Measurements from ENCODE around the gene GNG2. TPM values are rescaled to one million over a fixed set of nuclear protein-coding genes. Genes with fewer than 3 reads are reported as not detected.

Gene GNG2
- total and polyA plus RNA-seq, 2 of the 8 experiments (the other 6 are each of a cell fraction or from before 2014, with no cell fraction given), result 8.2 to 17.9 TPM

DNA sequence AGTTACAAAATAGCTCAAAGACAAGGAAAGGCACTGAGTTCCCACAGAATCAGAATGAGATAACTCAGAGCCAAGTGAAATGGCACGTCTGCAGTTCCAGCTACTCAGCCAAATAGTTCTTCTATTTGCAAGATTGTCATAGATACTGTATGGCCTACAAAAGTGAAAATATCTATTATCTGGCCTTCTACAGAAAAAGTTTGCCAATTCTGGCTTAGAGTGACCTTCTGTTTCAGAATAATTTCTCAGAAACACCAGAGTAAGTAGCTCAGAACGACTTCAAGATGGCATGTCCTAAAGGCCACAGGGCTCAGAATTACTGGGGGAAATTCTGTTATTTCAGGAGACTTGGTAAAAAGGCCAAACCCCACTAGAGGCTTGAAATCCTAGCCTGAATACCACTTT lies 118.3 kb downstream of the GNG2 start:
- Histone ChIP-seq H2AFZ (ENCODE audit: low read length) (0 out of 2 replicates have a peak overlapping the region, but pooled peaks have one; percentile 54), H3K56ac (replicated peaks; ENCODE audit: insufficient read length, low read depth, low read length) (no peak overlapping the region), H4K20me1 (replicated peaks in 1 of 2; ENCODE audit: control insufficient read depth in 1 of 2, insufficient read depth in 2 of 2, low read length in 2 of 2) (no peaks in the 10 kb centered on the region), H3K4ac (replicated peaks; ENCODE audit: insufficient read length, low read depth, low read length) (no peak overlapping the region), H3K9me3 (ENCODE audit: insufficient read depth in 2 of 2, low read depth in 1 of 2, low read length in 1 of 2) (no peaks in the 10 kb centered on the region), H4K8ac (ENCODE audit: extremely low read depth, insufficient read depth, low read length) (no peak overlapping the region), H3K79me2 (ENCODE audit: control insufficient read depth in 1 of 2, insufficient read depth in 2 of 2, low read length in 2 of 2) (no peaks in the 10 kb centered on the region), H2BK15ac (ENCODE audit: low read length) (no peak overlapping the region), H2AK5ac (ENCODE audit: low read depth, low read length) (no peak overlapping the region), H2BK5ac (ENCODE audit: low read depth, low read length) (no peak overlapping the region), H4K91ac (replicated peaks; ENCODE audit: insufficient read length, low read length) (no peak overlapping the region), H3K4me1 (replicated peaks in 1 of 4; ENCODE audit: control insufficient read depth in 3 of 4, insufficient read depth in 4 of 4, low read length in 3 of 4) (no peaks in the 10 kb centered on the region), H4K5ac (ENCODE audit: insufficient read length, low read depth, low read length) (no peak overlapping the region), H3K23me2 (ENCODE audit: low read depth, low read length) (no peaks in the 10 kb centered on the region), H3K27me3 (replicated peaks in 1 of 4; ENCODE audit: control insufficient read depth in 3 of 4, extremely low read depth in 1 of 4, insufficient read depth in 3 of 4, low read length in 3 of 4) (no peaks in the 10 kb centered on the region), H2BK12ac (ENCODE audit: low read depth, low read length) (no peak overlapping the region), H3K14ac (ENCODE audit: insufficient read length) (no peak overlapping the region), H3K36me3 (ENCODE audit: control insufficient read depth in 2 of 4, insufficient read depth in 4 of 4, low read length in 3 of 4) (no peaks in the 10 kb centered on the region), H3K23ac (ENCODE audit: insufficient read length) (no peak overlapping the region), H3K79me1 (ENCODE audit: low read depth, low read length) (no peaks in the 10 kb centered on the region), H3K4me3 (ENCODE audit: extremely low read depth in 1 of 4, insufficient read depth in 2 of 4, low read depth in 3 of 4, low read length in 4 of 4) (no peak overlapping the region), H2BK120ac (replicated peaks; ENCODE audit: low read depth, low read length) (no peak overlapping the region), H3K27ac (ENCODE audit: low read depth, low read length) (no peak overlapping the region), H3K18ac (ENCODE audit: extremely low read depth, low read length) (no peak overlapping the region), H2BK20ac (ENCODE audit: low read length) (no peak overlapping the region), H3K4me2 (ENCODE audit: insufficient read depth in 1 of 2, low read depth in 2 of 2, low read length in 2 of 2) (no peak overlapping the region), H3K9ac (replicated peaks in 1 of 4; ENCODE audit: extremely low read depth in 1 of 4, low read depth in 3 of 4, low read length in 3 of 4) (no peak overlapping the region)
- DNase-seq (ENCODE audit: low read depth in 1 of 2, low spot score in 2 of 2) (no peak), FAIRE-seq (no peak)
- ChIA-PET POLR2A (ENCODE audit: partially characterized antibody) (interaction anchor here (0.8 kb wide), 1 partner anchor 11 kb away, joined by 3 read pairs; the partner anchor contains the start of gene RTRAF), CTCF (ENCODE audit: partially characterized antibody) (interaction anchor here (0.5 to 5.6 kb wide), 49 partner anchors 9 to 695 kb away, joined by 3 to 53 read pairs (median 4); no protein-coding TSS in a partner anchor)
- 47% methylated on average over 2 of the region's 2 CpGs; no CpG with 5 or more reads in 1 of the 2 experiments for WGBS, 2 experiments (ENCODE audit: extremely low coverage in 1 of 2, insufficient coverage in 1 of 2, insufficient read length in 1 of 2, insufficient replicate concordance in 2 of 2, low coverage in 1 of 2, low lambda C conversion rate in 2 of 2, missing lambda C conversion rate in 1 of 2)
- no peak for TF ChIP-seq RAD21 (IDR thresholded peaks at IDR 0.05 in 1 of 2, conservative IDR thresholded peaks at IDR 0.05 in 1 of 2; ENCODE audit: low read depth in 2 of 2, low read length in 2 of 2)
- TF ChIP-seq, protein P1, sequence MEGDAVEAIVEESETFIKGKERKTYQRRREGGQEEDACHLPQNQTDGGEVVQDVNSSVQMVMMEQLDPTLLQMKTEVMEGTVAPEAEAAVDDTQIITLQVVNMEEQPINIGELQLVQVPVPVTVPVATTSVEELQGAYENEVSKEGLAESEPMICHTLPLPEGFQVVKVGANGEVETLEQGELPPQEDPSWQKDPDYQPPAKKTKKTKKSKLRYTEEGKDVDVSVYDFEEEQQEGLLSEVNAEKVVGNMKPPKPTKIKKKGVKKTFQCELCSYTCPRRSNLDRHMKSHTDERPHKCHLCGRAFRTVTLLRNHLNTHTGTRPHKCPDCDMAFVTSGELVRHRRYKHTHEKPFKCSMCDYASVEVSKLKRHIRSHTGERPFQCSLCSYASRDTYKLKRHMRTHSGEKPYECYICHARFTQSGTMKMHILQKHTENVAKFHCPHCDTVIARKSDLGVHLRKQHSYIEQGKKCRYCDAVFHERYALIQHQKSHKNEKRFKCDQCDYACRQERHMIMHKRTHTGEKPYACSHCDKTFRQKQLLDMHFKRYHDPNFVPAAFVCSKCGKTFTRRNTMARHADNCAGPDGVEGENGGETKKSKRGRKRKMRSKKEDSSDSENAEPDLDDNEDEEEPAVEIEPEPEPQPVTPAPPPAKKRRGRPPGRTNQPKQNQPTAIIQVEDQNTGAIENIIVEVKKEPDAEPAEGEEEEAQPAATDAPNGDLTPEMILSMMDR (IDR thresholded peaks at IDR 0.05; ENCODE audit: control extremely low read depth in 1 of 3, insufficient read depth in 1 of 3, low read depth in 1 of 3, low read length in 3 of 3), result no peak
- no peak for TF ChIP-seq HDAC2 (IDR thresholded peaks at IDR 0.05; ENCODE audit: borderline replicate concordance in 1 of 2, low read depth in 2 of 2, low read length in 2 of 2)
- no peak for TF ChIP-seq SIN3A (conservative IDR thresholded peaks at IDR 0.05 in 1 of 2, IDR thresholded peaks at IDR 0.05 in 1 of 2; ENCODE audit: low read depth in 1 of 2, low read length in 2 of 2)
- TF ChIP-seq, protein P2, sequence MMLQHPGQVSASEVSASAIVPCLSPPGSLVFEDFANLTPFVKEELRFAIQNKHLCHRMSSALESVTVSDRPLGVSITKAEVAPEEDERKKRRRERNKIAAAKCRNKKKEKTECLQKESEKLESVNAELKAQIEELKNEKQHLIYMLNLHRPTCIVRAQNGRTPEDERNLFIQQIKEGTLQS (IDR thresholded peaks at IDR 0.05; ENCODE audit: insufficient read depth, low read depth, low read length), result no peak
- no peak for TF ChIP-seq HDAC6 (IDR thresholded peaks at IDR 0.05; ENCODE audit: low read depth, low read length)
- TF ChIP-seq BRCA1 (IDR thresholded peaks at IDR 0.05; ENCODE audit: low read depth, low read length), result no peak
- no peak for TF ChIP-seq SRF (IDR thresholded peaks at IDR 0.05; ENCODE audit: low read depth, low read length)
- no peak for TF ChIP-seq GABPA (IDR thresholded peaks at IDR 0.05; ENCODE audit: borderline replicate concordance, insufficient read depth, low read length)
- TF ChIP-seq ASH2L (IDR thresholded peaks at IDR 0.05; ENCODE audit: low read length), result no peak
